IMR-90 (cell line): ENCODE measurements around the gene PRKAG3. TPM values are rescaled to one million over a fixed set of nuclear protein-coding genes. Genes with fewer than 3 reads are reported as not detected.

Experiments
- ATAC-seq: fragments of 200-7000 bp; cut with Tn5 transposase; 2 replicates; pipeline ENCODE4 v1.9.1; 2020; ENCODE audit warnings: low read depth, mild to moderate bottlenecking, moderate library complexity
- BruUV-seq: library from RNA; stranded (reverse); fragments of 400-500 nt; replicated peaks from 2 replicates; lab custom pipeline; 2021; lab: Mats Ljungman, UMichigan
- CTCF ChIA-PET: fragments of 300-600 bp; formaldehyde crosslinking; extraction: SDS; loops from one replicate; lab custom pipeline; 2021; ENCODE audit warnings: antibody characterized with exemption; lab: Yijun Ruan, JAX
- POLR2A ChIA-PET: fragments of 300-600 bp; sonication (Branson Sonifier 250); formaldehyde crosslinking; loops from one replicate; lab custom pipeline; 2022; ENCODE audit warnings: antibody characterized with exemption; ENCODE audit not compliant: unreplicated experiment; lab: Charles Lee
- DNase-seq: peaks from one replicate; pipeline ENCODE4 v3.0.0; 2013
- H2AFZ ChIP-seq: replicated peaks from 2 replicates; pipeline ENCODE3; 2013; ENCODE audit warnings: low read length, mild to moderate bottlenecking; ENCODE audit not compliant: poor library complexity
- H2AK5ac ChIP-seq: 2 replicates; pipeline ENCODE4 v1.6.1; 2013; ENCODE audit warnings: low read depth, low read length, inconsistent platforms
- H2AK9ac ChIP-seq: replicated peaks from 2 replicates; pipeline ENCODE3; 2013; ENCODE audit warnings: mild to moderate bottlenecking, low read depth, low read length, moderate library complexity; ENCODE audit not compliant: poor library complexity
- H2BK120ac ChIP-seq: 2 replicates; pipeline ENCODE4 v1.6.1; 2013; ENCODE audit warnings: low read depth, low read length, inconsistent platforms
- H2BK15ac ChIP-seq: 3 replicates; pipeline ENCODE4 v1.6.1; 2013; ENCODE audit warnings: low read depth, low read length, inconsistent platforms
- H2BK20ac ChIP-seq: 2 replicates; pipeline ENCODE4 v1.6.1; 2013; ENCODE audit warnings: low read depth, mild to moderate bottlenecking, inconsistent platforms, low read length, moderate library complexity
- H2BK5ac ChIP-seq: 2 replicates; pipeline ENCODE4 v1.6.1; 2013; ENCODE audit warnings: mild to moderate bottlenecking, low read depth, low read length, inconsistent platforms; ENCODE audit not compliant: poor library complexity, severe bottlenecking
- H3K14ac ChIP-seq: replicated peaks from 2 replicates; pipeline ENCODE4 v1.6.1; 2013; ENCODE audit warnings: low read depth, low read length, inconsistent platforms
- H3K18ac ChIP-seq: 2 replicates; pipeline ENCODE4 v1.6.1; 2013; ENCODE audit warnings: low read depth, low read length, control low read depth
- H3K23ac ChIP-seq: 2 replicates; pipeline ENCODE4 v1.6.1; 2013; ENCODE audit warnings: low read depth, low read length, inconsistent platforms
- H3K27ac ChIP-seq: 2 replicates; pipeline ENCODE4 v1.5.1; 2013; ENCODE audit warnings: mild to moderate bottlenecking, control low read depth, low read length; ENCODE audit not compliant: insufficient read depth
- H3K27me3 ChIP-seq: 2 replicates; pipeline ENCODE4 v1.6.1; 2013; ENCODE audit warnings: low read length; ENCODE audit not compliant: control insufficient read depth, insufficient read depth
- H3K36me3 ChIP-seq: 2 replicates; pipeline ENCODE4 v1.6.1; 2013; ENCODE audit warnings: low read length, mixed read lengths; ENCODE audit not compliant: control insufficient read depth, insufficient read depth
- H3K4ac ChIP-seq: 2 replicates; pipeline ENCODE4 v1.6.1; 2013; ENCODE audit warnings: low read depth, low read length, inconsistent platforms
- H3K4me1 ChIP-seq: 2 replicates; pipeline ENCODE4 v1.6.1; 2013; ENCODE audit warnings: low read length, mixed read lengths; ENCODE audit not compliant: control insufficient read depth, insufficient read depth
- H3K4me2 ChIP-seq: 2 replicates; pipeline ENCODE4 v1.6.1; 2013; ENCODE audit warnings: low read depth, mild to moderate bottlenecking, control low read depth, low read length, moderate library complexity
- H3K4me3 ChIP-seq: 2 replicates; pipeline ENCODE4 v1.5.1; 2013; ENCODE audit warnings: low read depth, mild to moderate bottlenecking, control low read depth, low read length, moderate library complexity; ENCODE audit not compliant: insufficient read depth
- H3K56ac ChIP-seq: 2 replicates; pipeline ENCODE4 v1.6.1; 2013; ENCODE audit warnings: low read length, inconsistent platforms; ENCODE audit not compliant: insufficient read depth; ENCODE audit errors: extremely low read depth
- H3K79me1 ChIP-seq, 2 experiments: 2 replicates each; pipeline ENCODE4 v1.6.1; 2013; ENCODE audit warnings: low read length in 2 of 2, inconsistent platforms in 1 of 2, low read depth in 1 of 2
- H3K9ac ChIP-seq: 2 replicates; pipeline ENCODE4 v1.6.1; 2013; ENCODE audit warnings: low read depth, low read length, control low read depth
- H3K9me1 ChIP-seq: 2 replicates; pipeline ENCODE4 v1.6.1; 2013; ENCODE audit warnings: low read length, inconsistent platforms; ENCODE audit not compliant: insufficient read depth
- H3K9me3 ChIP-seq: 2 replicates; pipeline ENCODE4 v1.6.1; 2013; ENCODE audit warnings: low read length; ENCODE audit not compliant: control insufficient read depth, insufficient read depth
- H4K20me1 ChIP-seq: 2 replicates; pipeline ENCODE4 v1.6.1; 2013; ENCODE audit warnings: low read length, inconsistent platforms; ENCODE audit not compliant: insufficient read depth
- H4K5ac ChIP-seq: 2 replicates; pipeline ENCODE4 v1.6.1; 2013; ENCODE audit warnings: mild to moderate bottlenecking, low read depth, low read length, control low read depth
- H4K8ac ChIP-seq, 2 experiments: 2 replicates each; pipeline ENCODE4 v1.6.1; 2013; ENCODE audit warnings: low read depth in 2 of 2, low read length in 2 of 2, control low read depth in 1 of 2, inconsistent platforms in 1 of 2
- H4K91ac ChIP-seq: 2 replicates; pipeline ENCODE4 v1.6.1; 2013; ENCODE audit warnings: low read depth, low read length, inconsistent platforms; ENCODE audit not compliant: insufficient read depth
- CEBPB ChIP-seq: IDR thresholded peaks from 2 replicates; pipeline ENCODE4 v1.6.1; 2012; ENCODE audit warnings: low read depth, low read length, improper control_type of control experiment
- CHD1 ChIP-seq: IDR thresholded peaks from 2 replicates; pipeline ENCODE4 v1.6.1; 2012; ENCODE audit warnings: low read depth, low read length, improper control_type of control experiment
- MXI1 ChIP-seq: IDR thresholded peaks from 2 replicates; pipeline ENCODE4 v1.6.1; 2012; ENCODE audit warnings: low read depth, mild to moderate bottlenecking, low read length, moderate library complexity, borderline replicate concordance
- RAD21 ChIP-seq: IDR thresholded peaks from 2 replicates; pipeline ENCODE4 v1.6.1; 2012; ENCODE audit warnings: low read length, improper control_type of control experiment
- RFX5 ChIP-seq: IDR thresholded peaks from 2 replicates; pipeline ENCODE4 v1.8.0; 2012; ENCODE audit warnings: low read depth, mild to moderate bottlenecking, low read length, moderate library complexity
- WGBS, 2 experiments: methylation state at CpG; one replicate each; pipeline versions ENCODE4 v1.1.5 to v1.1.7; 2013; ENCODE audit warnings: missing lambda C conversion rate in 2 of 2; ENCODE audit not compliant: insufficient read length in 1 of 2; ENCODE audit errors: extremely low coverage in 2 of 2; 5-methylcytosine and 5-hydroxymethylcytosine counted together
- dilution Hi-C: fragments of 300-500 bp; cut with HindIII; formaldehyde crosslinking; loops from one replicate; pipeline ENCODE4 v1.14.3; 2018; ENCODE audit warnings: low sequenced_read_pairs; ENCODE audit not compliant: unreplicated experiment
- in situ Hi-C: fragments of 300-500 bp; cut with MboI; formaldehyde crosslinking; loops from 3 replicates; pipeline ENCODE4 v1.14.3; 2019; ENCODE audit warnings: low sequenced_read_pairs, inconsistent platforms, mixed read lengths
- intact Hi-C: fragments of 100-400 bp; cut with micrococcal nuclease; formaldehyde crosslinking; loops from 2 replicates; pipeline ENCODE4 v1.10.0; 2022
- polyA plus RNA-seq, 3 experiments: library from polyadenylated mRNA; depleted of rRNA; stranded (reverse); fragments of >200 nt; gene quantifications; 2 replicates each; pipeline ENCODE4 v1.2.3, GENCODE V29; 2012; ENCODE audit warnings: low replicate concordance in 1 of 3
- total RNA-seq: library from RNA; depleted of rRNA; stranded (reverse); fragments of >200 nt; gene quantifications from 2 replicates; pipeline ENCODE4 v1.2.3, GENCODE V29; 2012

PRKAG3 gene
- total and polyA plus RNA-seq, 2 of the 4 experiments (the other 2 are of a cell fraction): not detected

- H3K36me3 ChIP-seq: no peaks in the 10 kb centered on the region
- no peak overlapping the region for H3K4me3 ChIP-seq
- in situ Hi-C loops (no loop called here), intact Hi-C loops (no loop called here), dilution Hi-C loops (no loop called here)
- DNase-seq (no peak), ATAC-seq (no peak)
- no peak overlapping the region for H2BK15ac ChIP-seq
- H3K4me2 ChIP-seq: no peak overlapping the region
- ChIA-PET POLR2A (no interaction called here), CTCF (interaction anchor here (1.0 to 4.5 kb wide), 7 partner anchors 10 to 98 kb away, joined by 3 to 49 read pairs (median 4); no protein-coding TSS in a partner anchor)
- H3K4me1 ChIP-seq: no peaks in the 10 kb centered on the region
- H3K18ac ChIP-seq: no peak overlapping the region
- no peak overlapping the region for H2AK5ac ChIP-seq
- no peaks in the 10 kb centered on the region for H3K79me1 ChIP-seq
- TF ChIP-seq CEBPB: no peak
- no peak for TF ChIP-seq MXI1
- no peak for TF ChIP-seq RFX5
- TF ChIP-seq RAD21: no peak
- no peak for TF ChIP-seq CHD1
- no peak overlapping the region for H2AK9ac ChIP-seq
- no peak overlapping the region for H2BK120ac ChIP-seq
- no TSS peak for BruUV-seq
- H3K27ac ChIP-seq: no peak overlapping the region
- no peak overlapping the region for H2AFZ ChIP-seq
- no peak overlapping the region for H4K91ac ChIP-seq
- H3K4ac ChIP-seq: no peak overlapping the region
- no peak overlapping the region for H4K5ac ChIP-seq
- no peak overlapping the region for H2BK20ac ChIP-seq
- no CpG with 5 or more reads among the region's 6 CpGs for WGBS, 2 experiments
- no peak overlapping the region for H3K9ac ChIP-seq
- no peak overlapping the region for H3K23ac ChIP-seq
- H4K20me1 ChIP-seq: no peaks in the 10 kb centered on the region
- H2BK5ac ChIP-seq: no peak overlapping the region
- H4K8ac ChIP-seq: no peak overlapping the region
- H3K9me3 ChIP-seq: 0 out of 2 replicates have a peak, but pooled peaks cover 1% of the 10 kb centered on the region
- no peaks in the 10 kb centered on the region for H3K9me1 ChIP-seq
- H3K27me3 ChIP-seq: peaks cover 92% of the 10 kb centered on the region
- H3K14ac ChIP-seq: no peak overlapping the region
- H3K56ac ChIP-seq: no peak overlapping the region
Observed at GRCh38 chr2:218877331-218877730, 45.7 kb upstream of the PRKAG3 start.
